Measurements from ENCODE around the gene CAPN11. TPM values are rescaled to one million over a fixed set of nuclear protein-coding genes. Genes with fewer than 3 reads are reported as not detected.

The CAPN11 gene
- total and polyA plus RNA-seq, 10 of the 15 experiments (the other 5 are each of a cell fraction or from before 2014, with no cell fraction given): 0.05 to 0.44 (median 0.31) TPM

DNA sequence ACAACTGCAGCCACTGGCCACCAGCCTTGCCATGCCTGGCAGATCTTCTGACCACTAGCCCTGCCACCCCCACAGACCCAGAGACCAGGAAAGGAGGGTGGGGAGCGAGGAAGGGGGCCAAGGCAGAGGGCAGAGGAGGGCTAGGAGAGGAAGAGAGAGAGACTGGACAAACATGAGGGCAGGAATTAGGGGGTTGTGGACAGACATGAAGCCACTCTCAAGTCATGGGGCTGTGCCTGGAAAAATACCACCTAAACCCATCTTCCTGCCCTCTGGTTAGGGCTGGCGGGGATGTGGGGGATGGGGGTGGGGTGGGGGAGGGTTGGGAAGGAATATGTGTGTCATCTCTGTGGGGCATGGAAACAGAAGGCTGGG is 63.3 kb downstream of the CAPN11 start:
- H3K4me3 ChIP-seq: no peak overlapping the region
- H4K20me1 ChIP-seq (ENCODE audit: control insufficient read depth, insufficient read depth): no peaks in the 10 kb centered on the region
- intact Hi-C loops (cut with micrococcal nuclease; ENCODE audit: unreplicated experiment) (loop anchor here (1.0 kb wide), 1 partner anchor 24 kb away; no protein-coding TSS in a partner anchor), in situ Hi-C loops (cut with MboI) (no loop called here)
- no peak overlapping the region for H2AFZ ChIP-seq (ENCODE audit: control insufficient read depth, low read depth, low read length)
- H3K4me1 ChIP-seq (ENCODE audit: control insufficient read depth, insufficient read depth, low read length): peaks cover 40% of the 10 kb centered on the region
- DNase-seq (ENCODE audit: low read depth, low spot score) (no peak), FAIRE-seq (no peak), ATAC-seq (no peak)
- no peak overlapping the region for H3K9ac ChIP-seq (ENCODE audit: control insufficient read depth, insufficient read depth, low read length)
- no peak overlapping the region for H3K4me2 ChIP-seq (ENCODE audit: control insufficient read depth, insufficient read depth)
- H3K9me3 ChIP-seq (replicated peaks; ENCODE audit: control insufficient read depth, insufficient read depth, low read length): no peaks in the 10 kb centered on the region
- ChIA-PET CTCF (interaction anchor here (0.5 to 6.0 kb wide), 18 partner anchors 14 to 60 kb away, joined by 3 to 95 read pairs (median 6); partner anchors contain the start of gene HSP90AB1), POLR2A (interaction anchor here (0.6 to 7.0 kb wide), 7 partner anchors 20 to 45 kb away, joined by 3 to 63 read pairs (median 5); partner anchors contain the start of gene HSP90AB1), RAD21 (ENCODE audit: unreplicated experiment) (interaction anchor here (0.6 to 4.5 kb wide), 15 partner anchors 13 to 56 kb away, joined by 3 to 21 read pairs (median 5); partner anchors contain the start of gene HSP90AB1), SMC1A (ENCODE audit: uncharacterized antibody, unreplicated experiment) (interaction anchor here (1.2 to 2.2 kb wide), 6 partner anchors 21 to 45 kb away, joined by 4 to 6 read pairs (median 6); no protein-coding TSS in a partner anchor)
- no peaks in the 10 kb centered on the region for H3K27me3 ChIP-seq (replicated peaks in 1 of 2; ENCODE audit: control insufficient read depth in 2 of 2, insufficient read depth in 2 of 2, low read length in 1 of 2)
- TF ChIP-seq, protein P1, sequence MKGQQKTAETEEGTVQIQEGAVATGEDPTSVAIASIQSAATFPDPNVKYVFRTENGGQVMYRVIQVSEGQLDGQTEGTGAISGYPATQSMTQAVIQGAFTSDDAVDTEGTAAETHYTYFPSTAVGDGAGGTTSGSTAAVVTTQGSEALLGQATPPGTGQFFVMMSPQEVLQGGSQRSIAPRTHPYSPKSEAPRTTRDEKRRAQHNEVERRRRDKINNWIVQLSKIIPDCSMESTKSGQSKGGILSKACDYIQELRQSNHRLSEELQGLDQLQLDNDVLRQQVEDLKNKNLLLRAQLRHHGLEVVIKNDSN (IDR thresholded peaks at IDR 0.05; ENCODE audit: borderline replicate concordance, extremely low read length, insufficient read depth, low read depth, low read length): no peak
- TF ChIP-seq TAF1 (IDR thresholded peaks at IDR 0.05; ENCODE audit: borderline replicate concordance, low read depth, low read length) (no peak), EED (IDR thresholded peaks at IDR 0.05; ENCODE audit: low read depth) (no peak), HCFC1 (IDR thresholded peaks at IDR 0.05; ENCODE audit: low read length) (no peak), ZSCAN29 (IDR thresholded peaks at IDR 0.05) (no peak)
- TF ChIP-seq, protein P2, sequence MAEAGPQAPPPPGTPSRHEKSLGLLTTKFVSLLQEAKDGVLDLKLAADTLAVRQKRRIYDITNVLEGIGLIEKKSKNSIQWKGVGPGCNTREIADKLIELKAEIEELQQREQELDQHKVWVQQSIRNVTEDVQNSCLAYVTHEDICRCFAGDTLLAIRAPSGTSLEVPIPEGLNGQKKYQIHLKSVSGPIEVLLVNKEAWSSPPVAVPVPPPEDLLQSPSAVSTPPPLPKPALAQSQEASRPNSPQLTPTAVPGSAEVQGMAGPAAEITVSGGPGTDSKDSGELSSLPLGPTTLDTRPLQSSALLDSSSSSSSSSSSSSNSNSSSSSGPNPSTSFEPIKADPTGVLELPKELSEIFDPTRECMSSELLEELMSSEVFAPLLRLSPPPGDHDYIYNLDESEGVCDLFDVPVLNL (IDR thresholded peaks at IDR 0.05; ENCODE audit: low read depth, low read length): no peak
- TF ChIP-seq, protein P3, sequence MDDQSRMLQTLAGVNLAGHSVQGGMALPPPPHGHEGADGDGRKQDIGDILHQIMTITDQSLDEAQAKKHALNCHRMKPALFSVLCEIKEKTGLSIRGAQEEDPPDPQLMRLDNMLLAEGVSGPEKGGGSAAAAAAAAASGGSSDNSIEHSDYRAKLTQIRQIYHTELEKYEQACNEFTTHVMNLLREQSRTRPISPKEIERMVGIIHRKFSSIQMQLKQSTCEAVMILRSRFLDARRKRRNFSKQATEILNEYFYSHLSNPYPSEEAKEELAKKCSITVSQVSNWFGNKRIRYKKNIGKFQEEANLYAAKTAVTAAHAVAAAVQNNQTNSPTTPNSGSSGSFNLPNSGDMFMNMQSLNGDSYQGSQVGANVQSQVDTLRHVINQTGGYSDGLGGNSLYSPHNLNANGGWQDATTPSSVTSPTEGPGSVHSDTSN (IDR thresholded peaks at IDR 0.05; ENCODE audit: insufficient replicate concordance, low read depth, low read length): no peak
- H3K36me3 ChIP-seq (ENCODE audit: control insufficient read depth in 2 of 2, insufficient read depth in 2 of 2, low read length in 1 of 2): no peaks in the 10 kb centered on the region
- H3K27ac ChIP-seq (ENCODE audit: control insufficient read depth, insufficient read depth): no peak overlapping the region
- peaks cover 31% of the 10 kb centered on the region for H3K79me2 ChIP-seq (ENCODE audit: control insufficient read depth, insufficient read depth, low read length)
- BruUV-seq (replicated peaks): no TSS peak
- WGBS (ENCODE audit: insufficient coverage, insufficient replicate concordance, low lambda C conversion rate, missing lambda C conversion rate): 91% methylated on average over 2 of the region's 2 CpGs

All from GM12878 (cell line).